Immature natural killer cell (primary cell): ENCODE results near the gene MAP3K20. TPM values are rescaled to one million over a fixed set of nuclear protein-coding genes. Genes with fewer than 3 reads are reported as not detected.
A peak's percentile ranks its signal among the peaks of the same experiment; 100 is the strongest.
"Not testable (repeated sequence)": the region's sequence is repeated elsewhere in the genome, so short reads cannot be mapped to it uniquely, and the experiment has no call there.

Experiments used
- DNase-seq, 3 donors: peaks; one replicate each; pipeline ENCODE4 v3.0.0; 2022; ENCODE audit warnings: mixed read lengths in 1 of 3
- H3K27ac Mint-ChIP-seq, 6 donors: one replicate each; pipeline ENCODE4 v1.8.0; 2020; ENCODE audit warnings: mixed read lengths in 6 of 6, mild to moderate bottlenecking in 5 of 6, inconsistent platforms in 4 of 6, moderate library complexity in 3 of 6
- H3K27me3 Mint-ChIP-seq, 3 donors: one replicate each; pipeline ENCODE4 v1.8.0; 2020 to 2021; ENCODE audit warnings: low read depth in 3 of 3, mild to moderate bottlenecking in 3 of 3, mixed read lengths in 3 of 3, moderate library complexity in 3 of 3, inconsistent platforms in 1 of 3
- H3K36me3 Mint-ChIP-seq, 3 donors: one replicate each; pipeline ENCODE4 v1.8.0; 2020; ENCODE audit warnings: mixed read lengths in 3 of 3, inconsistent platforms in 2 of 3, mild to moderate bottlenecking in 2 of 3
- H3K4me1 Mint-ChIP-seq, 2 donors: one replicate each; pipeline ENCODE4 v1.8.0; 2020; ENCODE audit warnings: inconsistent platforms in 2 of 2, mild to moderate bottlenecking in 2 of 2, mixed read lengths in 2 of 2, moderate library complexity in 1 of 2
- H3K4me3 Mint-ChIP-seq, 5 donors: one replicate each; pipeline ENCODE4 v1.8.0; 2020; ENCODE audit warnings: mild to moderate bottlenecking in 5 of 5, mixed read lengths in 5 of 5, inconsistent platforms in 3 of 5, moderate library complexity in 3 of 5
- H3K9me3 Mint-ChIP-seq, 6 donors: one replicate each; pipeline ENCODE4 v1.8.0; 2020; ENCODE audit warnings: mild to moderate bottlenecking in 6 of 6, mixed read lengths in 6 of 6, inconsistent platforms in 4 of 6, moderate library complexity in 3 of 6
- polyA plus RNA-seq, 3 donors: library from polyadenylated mRNA; unstranded; fragments of 300-500 nt; fragmentation: Illumina TruSeq; gene quantifications; one replicate each; pipeline ENCODE4 v1.2.3, GENCODE V29; 2021

The MAP3K20 gene
- polyA plus RNA-seq, 3 donors from 2014 or later = 1.5 to 2.6 (median 2.2) TPM

DNA sequence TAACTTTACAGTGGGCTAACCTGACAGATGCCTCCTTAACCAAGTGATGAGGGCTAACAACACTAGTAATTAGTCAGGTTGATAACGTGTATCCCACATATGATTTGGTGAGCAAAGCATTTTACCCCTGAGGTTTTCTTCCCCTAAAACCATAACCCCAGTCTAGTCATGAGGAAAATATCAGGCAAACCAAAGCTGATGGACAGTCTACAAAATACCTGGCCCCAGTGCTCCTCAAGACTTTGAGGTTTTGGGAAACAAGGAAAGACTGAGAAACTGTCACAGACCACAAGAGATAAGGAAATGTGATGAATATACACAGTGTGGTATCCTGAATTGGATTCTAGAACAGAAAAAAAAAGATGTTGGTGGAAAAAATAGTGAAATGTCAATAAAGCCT, 28.5 kb downstream of the MAP3K20 start:
- DNase-seq = no peak
- Mint-ChIP-seq H3K27me3 (peaks cover 0 to 2% (median 0%) of the 10 kb centered on the region in 3 donors), H3K27ac (no peak overlapping the region), H3K36me3 (peaks cover 0 to 4% (median 0%) of the 10 kb centered on the region in 3 donors), H3K9me3 (no peaks in the 10 kb centered on the region), H3K4me1 (peaks cover 0 to 5% of the 10 kb centered on the region in 2 donors), H3K4me3 (no peak overlapping the region)

DNA sequence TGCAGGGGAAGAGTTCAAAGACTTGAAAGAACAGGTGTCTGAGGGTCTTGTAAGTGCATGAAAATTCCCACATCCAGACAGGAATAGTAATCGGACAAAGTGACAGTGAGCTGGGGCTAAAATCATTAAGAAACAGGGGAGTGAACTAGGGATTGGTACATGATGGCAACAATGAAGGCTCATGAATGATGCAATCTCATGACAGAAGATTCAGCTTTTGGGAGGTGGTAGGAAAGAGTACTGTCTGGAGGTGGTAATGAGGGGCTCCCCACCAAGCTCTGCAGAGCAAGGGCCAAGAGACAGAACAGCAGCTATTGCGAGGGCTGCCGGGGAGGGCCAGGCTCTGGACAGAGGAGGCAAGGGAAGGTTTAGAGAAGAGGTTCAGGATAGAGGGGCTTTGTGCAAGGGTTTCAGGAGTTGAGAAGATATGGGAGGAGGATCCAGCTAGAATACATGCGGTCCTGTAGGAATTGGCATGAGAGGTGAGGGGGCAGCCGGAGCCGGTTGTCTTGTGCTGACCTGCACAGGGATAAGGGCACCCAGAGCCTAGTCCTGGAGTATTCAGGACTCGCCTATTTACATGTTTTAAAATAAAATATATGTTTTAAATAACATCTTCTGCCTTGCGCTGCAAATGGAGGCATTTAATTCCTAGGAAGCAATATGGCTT, 31.4 kb downstream of the MAP3K20 start:
- Mint-ChIP-seq H3K4me1 (peaks cover 0 to 5% of the 10 kb centered on the region in 2 donors), H3K27me3 (no peaks in the 10 kb centered on the region), H3K9me3 (peaks cover 0 to 3% (median 0%) of the 10 kb centered on the region in 6 donors), H3K27ac (no peak overlapping the region), H3K36me3 (no peaks in the 10 kb centered on the region), H3K4me3 (no peak overlapping the region)
- DNase-seq = no peak

DNA sequence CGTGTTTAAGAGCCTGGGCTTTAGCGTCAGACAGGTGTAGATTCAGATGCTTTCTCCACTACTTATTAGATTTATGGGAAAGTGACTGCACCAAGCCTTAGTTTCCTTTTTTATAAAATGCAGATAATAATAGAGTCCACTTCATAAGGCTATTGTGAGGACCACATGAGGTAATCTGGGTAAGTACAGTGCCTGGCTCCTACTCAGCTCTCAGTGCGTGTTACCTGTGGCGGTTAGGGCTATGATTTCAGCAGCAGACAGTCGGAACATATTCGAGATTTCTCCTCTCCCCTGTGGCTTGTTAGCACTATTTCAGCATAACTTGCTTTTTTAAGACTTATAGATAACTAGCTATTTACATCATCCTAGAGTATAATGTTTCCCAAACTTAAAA, 32.0 kb downstream of the MAP3K20 start:
- Mint-ChIP-seq H3K27ac (no peak overlapping the region), H3K4me3 (no peak overlapping the region), H3K27me3 (no peaks in the 10 kb centered on the region), H3K4me1 (peaks cover 0 to 5% of the 10 kb centered on the region in 2 donors), H3K36me3 (no peaks in the 10 kb centered on the region), H3K9me3 (peaks cover 0 to 3% (median 0%) of the 10 kb centered on the region in 6 donors)
- DNase-seq = no peak

DNA sequence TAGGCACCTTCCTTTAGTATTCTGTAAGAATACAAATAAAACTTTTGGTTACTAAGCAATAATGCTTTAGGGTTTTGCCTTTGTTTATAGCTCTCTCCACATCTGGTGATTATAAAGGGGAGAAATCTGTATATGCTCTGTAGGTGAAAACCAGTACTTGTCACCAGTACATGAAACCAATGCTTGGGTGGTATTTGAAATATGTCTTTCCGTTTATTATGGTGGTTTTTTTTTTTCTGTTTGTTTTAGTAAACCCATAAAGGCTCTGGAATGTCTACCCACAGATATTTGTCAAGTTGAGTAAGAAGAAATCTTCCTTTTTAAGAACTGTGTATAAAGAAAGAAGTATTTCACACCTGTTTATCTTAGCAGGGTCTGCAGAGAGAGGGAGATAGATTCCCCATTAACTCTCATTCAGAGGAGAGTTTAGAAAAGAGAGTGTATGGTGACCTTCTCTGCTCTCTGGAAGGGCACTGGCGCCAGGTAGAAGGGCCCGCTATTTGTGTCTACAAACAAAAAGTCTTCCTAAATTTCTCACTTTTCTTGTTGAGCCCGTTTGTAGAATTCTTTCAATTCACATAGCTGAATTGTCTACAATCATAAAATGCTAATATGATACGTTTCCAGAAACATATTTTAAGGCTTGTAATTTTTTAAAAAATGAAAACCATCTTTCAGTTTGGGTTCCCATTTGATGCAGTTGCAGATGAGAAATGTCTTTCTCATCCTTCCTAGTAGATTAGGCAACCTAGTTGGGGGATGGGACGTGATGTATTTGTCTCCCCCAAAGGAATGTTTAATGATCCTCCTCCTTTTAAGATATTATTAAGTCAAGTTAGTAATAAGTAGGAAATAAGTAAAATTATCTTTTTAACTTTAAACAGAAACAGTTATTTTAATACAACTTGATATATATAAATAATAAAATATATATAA, 33.9 kb downstream of the MAP3K20 start:
- peaks cover 0 to 6% (median 4%) of the 10 kb centered on the region in 3 donors for H3K27me3 Mint-ChIP-seq
- no peak for DNase-seq
- no peaks in the 10 kb centered on the region for H3K36me3 Mint-ChIP-seq
- no peaks in the 10 kb centered on the region for H3K4me1 Mint-ChIP-seq
- H3K9me3 Mint-ChIP-seq = peaks cover 0 to 3% (median 0%) of the 10 kb centered on the region in 6 donors
- H3K4me3 Mint-ChIP-seq = no peak overlapping the region
- H3K27ac Mint-ChIP-seq = no peak overlapping the region

DNA sequence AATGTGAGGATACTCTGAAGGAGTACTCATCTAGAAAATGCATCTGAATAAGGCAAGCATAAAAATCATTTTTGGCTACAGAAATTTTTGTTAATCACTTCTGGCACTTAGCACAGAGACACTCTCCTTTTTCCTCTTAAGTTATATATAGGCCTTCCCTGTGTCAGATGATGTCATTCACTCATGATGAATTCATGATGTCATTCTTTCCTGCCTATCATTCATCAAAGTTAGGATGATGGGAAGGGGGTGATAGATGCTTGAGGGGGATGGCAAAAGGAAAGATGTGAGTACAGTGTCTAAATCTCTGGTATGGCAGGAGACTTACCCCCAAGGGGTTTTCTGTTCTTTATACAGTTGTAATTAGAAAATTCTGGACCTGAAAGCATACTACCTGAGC, 42.0 kb downstream of the MAP3K20 start:
- peaks cover 0 to 3% (median 0%) of the 10 kb centered on the region in 6 donors for H3K9me3 Mint-ChIP-seq
- no peaks in the 10 kb centered on the region for H3K4me1 Mint-ChIP-seq
- no peaks in the 10 kb centered on the region for H3K36me3 Mint-ChIP-seq
- H3K27me3 Mint-ChIP-seq = peaks cover 1 to 14% (median 4%) of the 10 kb centered on the region in 3 donors
- no peak overlapping the region for H3K27ac Mint-ChIP-seq
- no peak for DNase-seq
- no peak overlapping the region for H3K4me3 Mint-ChIP-seq

DNA sequence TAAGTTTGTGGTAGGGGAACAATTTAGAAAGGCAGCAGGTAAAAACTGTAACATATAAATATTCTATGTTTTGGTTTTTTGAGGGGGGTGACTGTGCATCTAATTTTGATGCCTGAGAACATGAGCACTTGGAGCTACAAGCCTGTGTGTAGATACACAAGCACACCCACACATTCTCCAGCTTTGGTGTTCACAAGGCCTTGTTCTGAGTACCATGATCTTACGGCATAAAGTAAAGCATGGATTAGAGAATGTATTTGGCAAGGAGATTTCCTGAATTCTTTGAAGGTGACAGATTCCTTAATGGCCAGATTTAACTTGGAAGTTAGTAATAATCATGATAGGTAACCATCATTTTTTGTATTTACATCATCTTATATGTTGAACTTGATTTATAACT, 42.7 kb downstream of the MAP3K20 start:
- Mint-ChIP-seq H3K4me3 (no peak overlapping the region), H3K27ac (no peak overlapping the region), H3K4me1 (no peaks in the 10 kb centered on the region), H3K27me3 (peaks cover 1 to 9% (median 2%) of the 10 kb centered on the region in 3 donors), H3K36me3 (no peaks in the 10 kb centered on the region), H3K9me3 (peaks cover 0 to 1% (median 0%) of the 10 kb centered on the region in 6 donors)
- no peak for DNase-seq

DNA sequence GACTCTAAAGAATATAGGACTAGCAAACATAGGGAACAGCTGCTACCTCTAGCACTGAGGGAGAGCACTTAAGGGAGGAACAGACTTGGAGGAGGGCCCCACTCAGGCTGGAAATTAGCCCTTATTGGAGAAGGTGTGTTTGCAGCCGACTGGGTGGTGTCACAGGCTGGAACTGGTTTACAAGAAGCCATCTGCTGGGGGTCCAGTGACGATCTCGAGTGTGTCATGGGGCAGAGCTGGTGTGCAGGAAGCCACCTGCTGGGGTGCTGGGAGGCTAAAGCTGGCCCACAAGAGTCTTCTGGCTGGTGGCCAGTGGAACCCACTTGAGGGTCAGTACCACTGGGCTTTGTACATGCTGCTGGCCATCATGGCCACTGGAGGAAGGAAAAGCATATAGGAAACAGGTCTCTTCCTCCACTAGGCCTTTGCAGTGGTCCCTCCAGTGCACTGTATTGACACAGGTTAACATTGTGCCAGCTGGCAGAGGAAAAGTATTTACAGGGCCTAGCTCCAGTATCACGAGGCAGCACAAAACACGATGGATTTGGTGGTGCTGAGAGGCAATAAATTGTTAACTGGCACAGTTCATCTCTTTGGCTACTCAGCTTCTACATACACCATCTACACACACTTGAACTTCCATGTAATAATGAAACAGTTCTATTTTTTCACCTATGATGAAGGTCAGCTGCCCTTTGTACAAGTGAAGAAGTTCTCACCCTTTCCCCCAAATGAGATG, 43.6 kb downstream of the MAP3K20 start:
- no peaks in the 10 kb centered on the region for H3K9me3 Mint-ChIP-seq
- H3K4me3 Mint-ChIP-seq = no peak overlapping the region
- peaks cover 1 to 8% (median 1%) of the 10 kb centered on the region in 3 donors for H3K27me3 Mint-ChIP-seq
- DNase-seq = no peak
- H3K27ac Mint-ChIP-seq = no peak overlapping the region
- no peaks in the 10 kb centered on the region for H3K36me3 Mint-ChIP-seq
- no peaks in the 10 kb centered on the region for H3K4me1 Mint-ChIP-seq

DNA sequence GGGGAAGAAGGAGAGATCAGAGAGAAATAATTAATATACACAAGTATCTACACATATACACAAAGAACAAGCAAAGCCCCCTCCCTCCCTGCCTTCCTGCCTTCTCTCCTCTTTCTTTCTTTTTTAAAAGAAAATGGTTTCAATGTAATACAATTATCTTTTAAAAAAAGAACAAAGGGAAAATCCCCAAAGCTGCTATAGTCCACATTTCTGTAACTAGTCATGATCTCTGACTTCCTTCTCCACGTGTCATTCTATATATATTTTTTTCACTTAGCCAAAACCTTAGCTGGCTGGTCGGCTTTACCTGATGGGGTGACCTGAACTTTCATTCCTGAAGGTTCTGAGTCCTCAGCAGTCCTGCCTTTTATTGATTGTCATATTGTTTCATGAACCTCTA, 44.3 kb downstream of the MAP3K20 start:
- H3K4me3 Mint-ChIP-seq = no peak overlapping the region
- H3K9me3 Mint-ChIP-seq = no peaks in the 10 kb centered on the region
- no peak for DNase-seq
- H3K4me1 Mint-ChIP-seq = no peaks in the 10 kb centered on the region
- H3K27ac Mint-ChIP-seq = no peak overlapping the region
- peaks cover 0 to 7% (median 1%) of the 10 kb centered on the region in 3 donors for H3K27me3 Mint-ChIP-seq
- no peaks in the 10 kb centered on the region for H3K36me3 Mint-ChIP-seq

DNA sequence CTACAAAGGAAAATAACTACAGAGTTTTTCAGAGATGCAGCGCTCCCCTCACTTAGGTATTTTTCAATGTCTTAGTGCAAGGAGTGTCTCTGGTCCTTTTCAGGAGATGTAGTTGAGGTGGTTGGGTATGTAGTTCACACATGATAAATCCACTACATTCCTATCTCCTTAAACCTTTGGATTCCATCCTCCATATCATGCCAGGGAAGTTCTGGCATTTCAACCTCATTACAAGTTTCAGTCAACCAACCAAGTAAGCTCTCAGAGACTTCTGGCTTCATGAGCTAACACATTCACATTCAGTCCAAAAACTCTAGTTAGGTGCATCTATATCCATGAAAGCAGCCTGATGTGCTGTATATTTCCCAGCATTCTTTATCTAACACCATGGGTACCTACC, 47.3 kb downstream of the MAP3K20 start:
- Mint-ChIP-seq H3K9me3 (no peaks in the 10 kb centered on the region), H3K36me3 (no peaks in the 10 kb centered on the region), H3K27ac (no peak overlapping the region), H3K27me3 (peaks cover 0 to 2% (median under 1%) of the 10 kb centered on the region in 3 donors), H3K4me3 (no peak overlapping the region), H3K4me1 (peaks cover 3 to 6% of the 10 kb centered on the region in 2 donors)
- DNase-seq = no peak

DNA sequence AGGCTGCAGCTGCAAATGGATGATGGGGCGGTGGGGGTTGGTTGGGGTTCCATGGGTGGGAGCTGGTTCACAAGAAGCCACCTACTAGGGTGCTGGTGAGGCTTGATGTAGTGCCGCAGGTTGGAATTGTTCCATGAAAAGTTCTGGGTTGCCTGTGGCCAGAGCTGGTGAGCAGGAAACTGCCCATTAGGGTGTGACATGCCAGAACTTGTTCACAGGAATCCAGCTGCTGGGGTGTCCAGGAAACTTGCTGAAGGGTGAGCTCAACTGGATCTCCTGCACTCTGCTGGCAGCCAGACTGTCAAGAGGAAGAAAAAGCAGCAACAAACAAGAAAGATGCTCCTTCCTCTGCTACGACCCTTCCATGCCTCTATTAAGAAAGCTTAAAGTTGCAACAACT, 48.8 kb downstream of the MAP3K20 start:
- Mint-ChIP-seq H3K27me3 (peaks cover 0 to 2% (median 0%) of the 10 kb centered on the region in 3 donors), H3K4me3 (no peak overlapping the region), H3K9me3 (no peaks in the 10 kb centered on the region), H3K27ac (no peak overlapping the region), H3K4me1 (peaks cover 3 to 6% of the 10 kb centered on the region in 2 donors), H3K36me3 (peaks cover 0 to 3% (median 0%) of the 10 kb centered on the region in 3 donors)
- no peak for DNase-seq

DNA sequence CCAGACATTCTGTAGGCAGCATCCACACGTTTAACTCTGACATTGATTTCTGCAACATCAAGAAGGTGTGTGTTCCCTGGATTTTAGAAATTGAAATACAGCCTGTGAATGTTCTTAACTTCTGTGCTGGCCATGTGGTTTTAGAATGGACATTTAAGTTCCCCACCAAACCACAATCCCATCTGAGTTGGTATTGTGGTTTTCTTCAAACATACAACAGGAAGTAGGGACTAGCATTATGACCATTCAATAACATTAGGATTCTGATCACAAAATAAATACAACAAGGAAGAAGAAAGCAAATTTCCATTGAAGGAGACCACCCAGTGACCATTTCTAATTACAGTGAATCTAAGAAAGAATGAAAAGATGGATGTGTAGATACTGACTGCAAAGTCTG, 51.2 kb downstream of the MAP3K20 start:
- Mint-ChIP-seq H3K9me3 (no peaks in the 10 kb centered on the region), H3K27ac (no peak overlapping the region), H3K36me3 (peaks cover 0 to 4% (median 0%) of the 10 kb centered on the region in 3 donors), H3K4me1 (peaks cover 11 to 16% of the 10 kb centered on the region in 2 donors), H3K4me3 (peak overlapping the region in 1 of 5 donors; percentile 36), H3K27me3 (peaks cover 0 to 2% (median 0%) of the 10 kb centered on the region in 3 donors)
- DNase-seq = no peak

DNA sequence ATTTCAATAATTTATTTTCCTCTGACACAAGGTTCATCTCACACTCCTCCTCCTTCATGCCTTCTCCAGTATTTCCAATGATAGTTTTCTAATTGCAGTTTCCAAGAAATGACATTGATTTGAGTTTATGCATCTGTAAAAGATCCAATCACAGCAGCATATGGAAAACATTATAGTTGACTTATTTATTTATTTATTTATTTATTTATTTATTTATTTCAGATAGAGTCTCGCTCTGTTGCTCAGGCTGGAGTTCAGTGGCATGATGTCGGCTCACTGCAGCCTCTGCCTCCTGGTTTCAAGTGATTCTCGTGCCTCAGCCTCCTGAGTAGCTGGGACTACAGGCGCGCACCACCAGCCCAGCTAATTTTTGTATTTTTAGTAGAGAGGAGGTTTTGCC, 52.5 kb downstream of the MAP3K20 start:
- H3K27me3 Mint-ChIP-seq, H3K27ac Mint-ChIP-seq, H3K4me3 Mint-ChIP-seq, H3K9me3 Mint-ChIP-seq, H3K36me3 Mint-ChIP-seq, DNase-seq: not testable (repeated sequence)
- peaks cover 11 to 18% of the 10 kb centered on the region in 2 donors for H3K4me1 Mint-ChIP-seq

DNA sequence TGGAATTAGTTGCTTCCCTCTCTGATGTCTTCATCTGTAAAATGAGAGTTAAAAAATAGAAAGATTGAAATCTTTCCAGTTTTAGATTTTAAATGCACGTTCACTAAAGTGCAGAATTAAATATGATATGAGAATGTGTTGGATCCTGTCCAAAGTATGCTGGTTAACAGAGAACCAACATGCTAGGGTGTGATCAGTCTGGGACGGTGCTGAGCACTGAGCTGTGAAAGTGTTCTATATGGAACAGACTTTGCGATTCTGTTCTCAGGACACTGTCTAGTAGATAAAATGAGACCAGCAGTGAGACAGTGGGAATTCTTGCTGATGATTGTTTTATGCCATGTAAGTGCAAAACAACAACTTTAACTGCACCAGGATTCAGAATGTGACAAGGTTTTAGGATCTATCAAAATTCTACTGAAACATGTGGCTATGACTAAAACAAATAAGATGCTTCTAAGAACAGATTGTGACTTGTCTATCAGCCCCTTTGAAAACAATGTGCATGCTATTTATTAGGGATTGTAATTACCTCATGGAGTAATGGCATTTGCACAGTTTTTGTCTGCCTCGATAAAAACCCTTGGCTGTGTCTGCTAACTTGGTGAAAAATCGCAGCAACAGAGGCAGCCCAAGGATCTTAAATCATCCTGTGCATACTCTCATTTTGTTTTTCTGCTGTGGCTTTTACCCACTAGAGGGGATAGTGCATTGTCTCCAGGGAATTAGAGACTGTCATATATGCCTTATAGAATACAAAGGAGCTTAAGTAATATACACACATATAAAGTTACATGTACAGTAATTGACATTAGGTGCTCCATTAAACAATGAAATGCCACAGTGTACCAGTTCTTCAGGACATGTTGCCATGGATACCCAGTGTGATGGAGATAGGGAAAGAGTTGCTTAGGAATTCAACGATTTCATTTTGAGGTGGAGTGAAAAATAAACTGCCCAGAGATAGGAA, 55.1 kb downstream of the MAP3K20 start:
- Mint-ChIP-seq H3K9me3 (no peaks in the 10 kb centered on the region), H3K27me3 (peaks cover 3 to 8% (median 4%) of the 10 kb centered on the region in 3 donors), H3K4me3 (no peak overlapping the region), H3K36me3 (peaks cover 0 to 4% (median 0%) of the 10 kb centered on the region in 3 donors), H3K4me1 (peaks cover 18 to 37% of the 10 kb centered on the region in 2 donors), H3K27ac (no peak overlapping the region)
- peak in 1 of 3 donors; percentile 8 for DNase-seq
